K562 (cell line): ENCODE measurements around the gene KCTD15. TPM values are rescaled to one million over a fixed set of nuclear protein-coding genes. Genes with fewer than 3 reads are reported as not detected.

Source experiments
- ATAC-seq: fragments of 200-7000 bp; cut with Tn5 transposase; 3 replicates; pipeline ENCODE4 v1.9.1; 2020; ENCODE audit warnings: moderate library complexity
- BruUV-seq: library from RNA; stranded (reverse); fragments of 400-500 nt; replicated peaks from 2 replicates; lab custom pipeline; 2021; lab: Mats Ljungman, UMichigan
- CTCF ChIA-PET: fragments of 300-600 bp; formaldehyde crosslinking; extraction: SDS; loops from one replicate; lab custom pipeline; 2021; ENCODE audit warnings: low intra/inter-chr PET ratio; lab: Yijun Ruan, JAX
- POLR2A ChIA-PET: fragments of 300-600, 350-650 bp; sonication (Branson Sonifier 250); formaldehyde crosslinking; extraction: SDS; loops from one replicate; lab custom pipeline; 2021; ENCODE audit warnings: antibody characterized with exemption, inconsistent platforms; lab: Yijun Ruan, JAX
- DNase-seq, 4 experiments: peaks; one replicate each; pipeline versions ENCODE4 v3.0.0 to v3.0.0-alpha.2; 2011 to 2018; ENCODE audit warnings: low spot score in 3 of 4, mixed read lengths in 3 of 4; ENCODE audit errors: extremely low read depth in 1 of 4
- FAIRE-seq: peaks from 2 replicates; lab custom pipeline; 2011; peaks lifted over from hg19 to GRCh38; lab: Jason Lieb, UNC
- H2AFZ ChIP-seq: 2 replicates; pipeline ENCODE4 v1.6.0; 2011; ENCODE audit warnings: low read depth, low read length, control low read depth, inconsistent platforms
- H3K27ac ChIP-seq: fragments of 200-600 bp; 3 replicates; pipeline ENCODE4 v1.8.0; 2011; ENCODE audit warnings: low read depth, mild to moderate bottlenecking, control low read depth, inconsistent platforms, low read length, moderate library complexity, mixed read lengths; ENCODE audit errors: extremely low read depth
- H3K27me3 ChIP-seq, 2 experiments: fragments of 300-600 bp in 1 of 2; 2 replicates in 1 of 2; 3 replicates in 1 of 2; pipeline versions ENCODE4 v1.6.0 to v1.8.0; 2011; ENCODE audit warnings: inconsistent platforms in 2 of 2, low read length in 2 of 2, mild to moderate bottlenecking in 1 of 2, mixed read lengths in 1 of 2, moderate library complexity in 1 of 2; ENCODE audit not compliant: control insufficient read depth in 2 of 2, insufficient read depth in 2 of 2
- H3K36me3 ChIP-seq: fragments of 300-600 bp; 3 replicates; pipeline ENCODE4 v1.8.0; 2011; ENCODE audit warnings: mild to moderate bottlenecking, low read length, inconsistent platforms; ENCODE audit not compliant: control insufficient read depth, insufficient read depth
- H3K4me1 ChIP-seq, 2 experiments: fragments of 200-600 bp in 1 of 2; replicated peaks in 1 of 2; 2 replicates in 1 of 2; 3 replicates in 1 of 2; pipeline versions ENCODE4 v1.5.1 to v1.8.0; 2011; ENCODE audit warnings: inconsistent platforms in 2 of 2, low read length in 2 of 2, mild to moderate bottlenecking in 1 of 2, mixed read lengths in 1 of 2, moderate library complexity in 1 of 2; ENCODE audit not compliant: control insufficient read depth in 2 of 2, insufficient read depth in 2 of 2
- H3K4me2 ChIP-seq: 2 replicates; pipeline ENCODE4 v1.6.1; 2011; ENCODE audit warnings: low read length, control low read depth, inconsistent platforms, mixed read lengths; ENCODE audit not compliant: insufficient read depth
- H3K4me3 ChIP-seq: fragments of 200-600 bp; sonication (generic), shearing (Covaris generic); 2 replicates; pipeline ENCODE4 v1.5.1; 2016; ENCODE audit warnings: control low read depth, inconsistent platforms
- H3K79me2 ChIP-seq: fragments of 200-600 bp; 3 replicates; pipeline ENCODE4 v1.8.0; 2011; ENCODE audit warnings: low read length, inconsistent platforms; ENCODE audit not compliant: control insufficient read depth, insufficient read depth
- H3K9ac ChIP-seq, 2 experiments: 2 replicates each; pipeline versions ENCODE4 v1.6.0 to v1.6.1; 2011; ENCODE audit warnings: low read depth in 2 of 2, low read length in 2 of 2, control low read depth in 1 of 2, inconsistent platforms in 1 of 2, mild to moderate bottlenecking in 1 of 2, mixed read lengths in 1 of 2; ENCODE audit not compliant: insufficient read depth in 1 of 2
- H3K9me1 ChIP-seq: one replicate; pipeline ENCODE4 v1.6.0; 2011; ENCODE audit warnings: inconsistent platforms, mild to moderate bottlenecking, low read length, moderate library complexity; ENCODE audit not compliant: control insufficient read depth, insufficient read depth
- H3K9me3 ChIP-seq: replicated peaks from 2 replicates; pipeline ENCODE4 v1.5.1; 2011; ENCODE audit warnings: low read depth, low read length, inconsistent platforms; ENCODE audit not compliant: control insufficient read depth, insufficient read depth
- H4K20me1 ChIP-seq: replicated peaks from 2 replicates; pipeline ENCODE4 v1.6.1; 2011; ENCODE audit warnings: low read length, inconsistent platforms, mixed read lengths; ENCODE audit not compliant: control insufficient read depth, insufficient read depth
- CBFB ChIP-seq: sonication (generic); formaldehyde crosslinking; IDR thresholded peaks from 2 replicates; pipeline ENCODE4 v1.4.0; 2020; ENCODE audit warnings: mild to moderate bottlenecking, missing genetic modification reagents
- COPS2 ChIP-seq: fragments of 450-650 bp; conservative IDR thresholded peaks from 2 replicates; pipeline ENCODE4 v1.6.1; 2016; ENCODE audit warnings: mild to moderate bottlenecking, moderate library complexity
- FUS ChIP-seq: fragments of 200-400 bp; formaldehyde crosslinking; optimal IDR thresholded peaks from 2 replicates; pipeline ENCODE3; 2017; ENCODE audit warnings: low read depth, low read length
- MBD1 ChIP-seq: fragments of 250-450 bp; sonication (Bioruptor Pico); IDR thresholded peaks from 2 replicates; pipeline ENCODE4 v1.8.0; 2022; ENCODE audit warnings: inconsistent platforms
- POLR2A ChIP-seq: fragments of 450-650 bp; conservative IDR thresholded peaks from 2 replicates; pipeline ENCODE4 v1.6.1; 2016
- ZFPM2 ChIP-seq: fragments of 250-450 bp; sonication (Bioruptor Pico); IDR thresholded peaks from 2 replicates; pipeline ENCODE4 v1.5.1; 2022; ENCODE audit warnings: mild to moderate bottlenecking
- ZNF511 ChIP-seq: sonication (generic); formaldehyde crosslinking; IDR thresholded peaks from 2 replicates; pipeline ENCODE4 v1.8.0; 2022; ENCODE audit warnings: mild to moderate bottlenecking, missing genetic modification reagents
- ZNF764 ChIP-seq: fragments of 250-450 bp; sonication (Bioruptor Pico); IDR thresholded peaks from 2 replicates; pipeline ENCODE4 v1.4.0; 2020; ENCODE audit warnings: low read depth, mild to moderate bottlenecking, moderate library complexity
- WGBS: fragments of 100-300 bp; shearing (Covaris generic); methylation state at CpG from one replicate; pipeline ENCODE4 v1.1.6; 2016; ENCODE audit warnings: low coverage, mixed read lengths; ENCODE audit not compliant: insufficient coverage; ENCODE audit errors: missing lambda C conversion rate; 5-methylcytosine and 5-hydroxymethylcytosine counted together
- in situ Hi-C: fragments of 300-500 bp; cut with MboI; formaldehyde crosslinking; loops from 4 replicates; pipeline ENCODE4 v1.15.0; 2018; ENCODE audit warnings: inconsistent platforms, mixed read lengths
- intact Hi-C: fragments of 100-400 bp; cut with micrococcal nuclease; formaldehyde crosslinking; loops from 2 replicates; pipeline ENCODE4 v1.14.2; 2022
- polyA plus RNA-seq, 8 experiments: library from polyadenylated mRNA; depleted of rRNA in 4 of 8; stranded (reverse) in 5 of 8; unstranded in 3 of 8; fragments of >200 nt; fragmentation: Nextera tagmentation in 2 of 8; fragmentation: Illumina TruSeq in 1 of 8; extraction: Ambion mirVana in 2 of 8; extraction: Trizol in 1 of 8; gene quantifications; 2 replicates each; pipeline versions ENCODE4 v1.2.1 to v1.2.3, GENCODE V29; 2011 to 2014; ENCODE audit warnings: inconsistent platforms in 1 of 8, missing spikeins in 1 of 8
- total RNA-seq, 7 experiments: library from RNA; depleted of rRNA in 6 of 7; stranded (reverse); fragments of >200 nt in 6 of 7; fragmentation: Illumina TruSeq in 2 of 7; extraction: Trizol in 2 of 7; gene quantifications; 2 replicates each; pipeline versions ENCODE4 v1.2.1 to v1.2.3, GENCODE V29; 2011 to 2021; ENCODE audit warnings: low replicate concordance in 1 of 7

KCTD15 gene
- total and polyA plus RNA-seq, 9 of the 15 experiments (the other 6 are each of a cell fraction or from before 2014, with no cell fraction given): 1.7 to 49.0 (median 11.8) TPM

- TF ChIP-seq MBD1 (CRISPR knock-in tag) (no peak), CBFB (no peak), POLR2A (no peak), FUS (no peak), ZFPM2 (CRISPR knock-in tag) (no peak), COPS2 (no peak), ZNF764 (CRISPR knock-in tag) (no peak)
Observed at GRCh38 chr19:33773704-33774624, 22.7 kb upstream of the KCTD15 start (continued).

- Histone ChIP-seq H3K4me1 (peaks cover 0 to 26% of the 10 kb centered on the region in 2 experiments; a peak in 2 of 5 replicates), H3K27me3 (peaks cover 4 to 41% of the 10 kb centered on the region in 2 experiments; a peak in 3 of 5 replicates), H3K9ac (no peak overlapping the region; a peak in 1 of 4 replicates), H3K4me2 (no peak overlapping the region), H3K79me2 (no peaks in the 10 kb centered on the region), H3K9me3 (no peaks in the 10 kb centered on the region), H3K27ac (no peak overlapping the region), H3K36me3 (no peaks in the 10 kb centered on the region), H3K4me3 (no peak overlapping the region), H2AFZ (no peak overlapping the region), H4K20me1 (peaks cover 28% of the 10 kb centered on the region; the same call in 1 of the 2 replicates), H3K9me1 (no peaks in the 10 kb centered on the region)
- intact Hi-C loops: loop anchor here (5.0 to 10.0 kb wide), 3 partner anchors 50 to 537 kb away; no protein-coding TSS in a partner anchor
- WGBS: 0% methylated on average over 6 of the region's 6 CpGs
- DNase-seq: no peak
- CTCF ChIA-PET: interaction anchor here (0.6 to 1.4 kb wide), 2 partner anchors 252 to 322 kb away, joined by 3 to 5 read pairs; no protein-coding TSS in a partner anchor
- no peak for FAIRE-seq
- no peak for ATAC-seq
- BruUV-seq: no TSS peak
- in situ Hi-C loops: loop anchor here (5.0 kb wide), 2 partner anchors 352 to 537 kb away; no protein-coding TSS in a partner anchor
- POLR2A ChIA-PET: interaction anchor here (0.8 kb wide), 1 partner anchor 332 kb away, joined by 4 read pairs; no protein-coding TSS in a partner anchor
- no peak for TF ChIP-seq ZNF511 (CRISPR knock-in tag)
Observed at GRCh38 chr19:33774751-33775150, 21.9 kb upstream of the KCTD15 start.
